HEK293 (cell line): Measurements from ENCODE around the gene FAM193A.
"Not testable (repeated sequence)": the region's sequence is repeated elsewhere in the genome, so short reads cannot be mapped to it uniquely, and the experiment has no call there.

ENCODE experiments used
- CTCF ChIA-PET: fragments of 350-600 bp; formaldehyde crosslinking; extraction: SDS; loops from one replicate; lab custom pipeline; 2021; ENCODE audit warnings: antibody characterized with exemption; lab: Yijun Ruan, JAX
- POLR2A ChIA-PET: fragments of 300-600 bp; formaldehyde crosslinking; extraction: SDS; loops from one replicate; lab custom pipeline; 2020; ENCODE audit warnings: antibody characterized with exemption, inconsistent platforms; lab: Yijun Ruan, JAX
- H3K27ac ChIP-seq: fragments of 200-500 bp; sonication (Bioruptor generic); 2 replicates; pipeline ENCODE4 v1.5.1; 2014; ENCODE audit warnings: low read depth, low read length, control low read depth, inconsistent platforms; ENCODE audit errors: extremely low read depth
- H3K36me3 ChIP-seq, 2 experiments: fragments of 200-500 bp in 1 of 2; sonication (Bioruptor generic) in 1 of 2; 1 replicate in 1 of 2; 2 replicates in 1 of 2; pipeline ENCODE4 v1.5.1; 2014 to 2017; ENCODE audit warnings: inconsistent platforms in 2 of 2, low read length in 2 of 2; ENCODE audit not compliant: control insufficient read depth in 2 of 2, insufficient read depth in 1 of 2
- H3K4me1 ChIP-seq: fragments of 200-500 bp; sonication (Bioruptor generic); 2 replicates; pipeline ENCODE4 v1.5.1; 2014; ENCODE audit warnings: mild to moderate bottlenecking, low read length, inconsistent platforms; ENCODE audit not compliant: control insufficient read depth, insufficient read depth
- H3K4me3 ChIP-seq: 2 replicates; pipeline ENCODE4 v1.5.1; 2011; ENCODE audit warnings: low read depth, mild to moderate bottlenecking, control low read depth, low read length, moderate library complexity
- H3K9me3 ChIP-seq: fragments of 200-500 bp; sonication (Bioruptor generic); 2 replicates; pipeline ENCODE4 v1.5.1; 2014; ENCODE audit warnings: low read depth, low read length, inconsistent platforms; ENCODE audit not compliant: control insufficient read depth, insufficient read depth
- BCL11A ChIP-seq: fragments of 450-650 bp; formaldehyde crosslinking; IDR thresholded peaks from 2 replicates; pipeline ENCODE4 v1.5.1; 2016; ENCODE audit warnings: low read depth, missing biosample characterization, missing genetic modification characterization
- GFI1B ChIP-seq: fragments of 450-650 bp; formaldehyde crosslinking; IDR thresholded peaks from 2 replicates; pipeline ENCODE4 v1.5.1; 2016; ENCODE audit warnings: missing biosample characterization, missing genetic modification characterization
- PATZ1 ChIP-seq: fragments of 450-650 bp; formaldehyde crosslinking; IDR thresholded peaks from 2 replicates; pipeline ENCODE4 v1.5.1; 2016; ENCODE audit warnings: missing biosample characterization, missing genetic modification characterization
- RBAK ChIP-seq: fragments of 450-650 bp; formaldehyde crosslinking; IDR thresholded peaks from 2 replicates; pipeline ENCODE4 v1.5.1; 2016; ENCODE audit warnings: missing biosample characterization, missing genetic modification characterization
- YY1 ChIP-seq: fragments of 450-650 bp; formaldehyde crosslinking; IDR thresholded peaks from 2 replicates; pipeline ENCODE4 v1.5.1; 2018; ENCODE audit warnings: missing biosample characterization, missing genetic modification characterization
- YY2 ChIP-seq: fragments of 450-650 bp; formaldehyde crosslinking; IDR thresholded peaks from 2 replicates; pipeline ENCODE4 v1.5.1; 2016; ENCODE audit warnings: missing biosample characterization, missing genetic modification characterization
- ZBTB21 ChIP-seq: fragments of 450-650 bp; formaldehyde crosslinking; IDR thresholded peaks from 2 replicates; pipeline ENCODE4 v1.5.1; 2017; ENCODE audit warnings: missing biosample characterization, missing genetic modification characterization
- ZBTB7A ChIP-seq: fragments of 450-650 bp; formaldehyde crosslinking; IDR thresholded peaks from 2 replicates; pipeline ENCODE4 v1.5.1; 2016; ENCODE audit warnings: low read depth, missing biosample characterization, missing genetic modification characterization
- ZFP37 ChIP-seq: fragments of 450-650 bp; formaldehyde crosslinking; IDR thresholded peaks from 2 replicates; pipeline ENCODE4 v1.5.1; 2016; ENCODE audit warnings: missing biosample characterization, missing genetic modification characterization
- ZNF121 ChIP-seq: fragments of 450-650 bp; formaldehyde crosslinking; IDR thresholded peaks from 2 replicates; pipeline ENCODE4 v1.5.1; 2016; ENCODE audit warnings: missing biosample characterization, missing genetic modification characterization
- ZNF140 ChIP-seq: fragments of 450-650 bp; formaldehyde crosslinking; IDR thresholded peaks from 2 replicates; pipeline ENCODE4 v1.5.1; 2016; ENCODE audit warnings: missing biosample characterization, missing genetic modification characterization
- ZNF202 ChIP-seq: fragments of 450-650 bp; formaldehyde crosslinking; IDR thresholded peaks from 2 replicates; pipeline ENCODE4 v1.5.1; 2016; ENCODE audit warnings: missing biosample characterization, missing genetic modification characterization, borderline replicate concordance
- ZNF211 ChIP-seq: fragments of 450-650 bp; formaldehyde crosslinking; IDR thresholded peaks from 2 replicates; pipeline ENCODE4 v1.5.1; 2016; ENCODE audit warnings: low read depth, missing biosample characterization, missing genetic modification characterization
- ZNF223 ChIP-seq: fragments of 450-650 bp; formaldehyde crosslinking; IDR thresholded peaks from 2 replicates; pipeline ENCODE4 v1.5.1; 2016; ENCODE audit warnings: missing biosample characterization, missing genetic modification characterization
- ZNF341 ChIP-seq: fragments of 450-650 bp; formaldehyde crosslinking; IDR thresholded peaks from 2 replicates; pipeline ENCODE4; 2016; ENCODE audit warnings: low read depth, missing biosample characterization, missing genetic modification characterization
- ZNF37A ChIP-seq: fragments of 450-650 bp; IDR thresholded peaks from 2 replicates; pipeline ENCODE4 v1.5.1; 2018; ENCODE audit warnings: missing biosample characterization, missing genetic modification characterization
- ZNF394 ChIP-seq: fragments of 450-650 bp; formaldehyde crosslinking; IDR thresholded peaks from 2 replicates; pipeline ENCODE4 v1.5.1; 2016; ENCODE audit warnings: missing biosample characterization, missing genetic modification characterization, mild to moderate bottlenecking, moderate library complexity, borderline replicate concordance
- ZNF398 ChIP-seq: fragments of 450-650 bp; formaldehyde crosslinking; IDR thresholded peaks from 2 replicates; pipeline ENCODE4 v1.5.1; 2017; ENCODE audit warnings: missing biosample characterization, missing genetic modification characterization
- ZNF416 ChIP-seq: fragments of 450-650 bp; formaldehyde crosslinking; IDR thresholded peaks from 2 replicates; pipeline ENCODE4 v1.5.1; 2016; ENCODE audit warnings: missing biosample characterization, missing genetic modification characterization
- ZNF48 ChIP-seq: fragments of 450-650 bp; formaldehyde crosslinking; IDR thresholded peaks from 2 replicates; pipeline ENCODE4 v1.5.1; 2016; ENCODE audit warnings: missing biosample characterization, missing genetic modification characterization
- ZNF510 ChIP-seq: fragments of 450-650 bp; formaldehyde crosslinking; IDR thresholded peaks from 2 replicates; pipeline ENCODE4 v1.5.1; 2018; ENCODE audit warnings: mild to moderate bottlenecking, missing genetic modification characterization, missing biosample characterization; ENCODE audit not compliant: insufficient replicate concordance
- ZNF521 ChIP-seq: fragments of 450-650 bp; formaldehyde crosslinking; IDR thresholded peaks from 2 replicates; pipeline ENCODE4 v1.5.1; 2017; ENCODE audit warnings: missing biosample characterization, mild to moderate bottlenecking, missing genetic modification characterization
- ZNF529 ChIP-seq: fragments of 450-650 bp; formaldehyde crosslinking; IDR thresholded peaks from 2 replicates; pipeline ENCODE4 v1.5.1; 2017; ENCODE audit warnings: missing genetic modification characterization, missing biosample characterization; ENCODE audit not compliant: insufficient replicate concordance
- ZNF623 ChIP-seq: fragments of 450-650 bp; formaldehyde crosslinking; IDR thresholded peaks from 2 replicates; pipeline ENCODE4 v1.5.1; 2016; ENCODE audit warnings: missing biosample characterization, missing genetic modification characterization
- ZNF707 ChIP-seq: fragments of 450-650 bp; formaldehyde crosslinking; IDR thresholded peaks from 2 replicates; pipeline ENCODE4 v1.5.1; 2016; ENCODE audit warnings: missing biosample characterization, missing genetic modification characterization
- ZSCAN23 ChIP-seq: fragments of 450-650 bp; formaldehyde crosslinking; IDR thresholded peaks from 2 replicates; pipeline ENCODE4 v1.5.1; 2016; ENCODE audit warnings: missing biosample characterization, missing genetic modification characterization

FAM193A gene

DNA sequence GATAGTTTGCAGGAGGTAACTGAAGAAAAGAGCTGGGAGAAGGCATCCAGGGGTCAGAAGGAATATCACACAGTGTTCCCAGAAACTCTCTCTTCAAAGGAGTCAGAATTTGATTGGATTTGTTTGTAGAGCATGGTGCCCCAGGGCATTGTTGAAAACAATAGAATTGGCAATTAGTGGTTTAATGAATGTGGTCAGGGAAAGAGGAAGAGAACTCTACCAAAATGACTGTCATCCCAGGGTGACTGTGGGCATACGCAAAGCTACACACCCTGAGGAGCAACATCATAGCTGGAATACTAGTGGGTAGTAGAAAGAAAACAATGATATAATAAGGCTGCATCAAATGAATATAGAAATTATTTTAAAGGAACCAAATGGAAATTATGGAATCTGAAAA lies 198.2 kb downstream of the FAM193A start:
- peaks cover 0 to 39% of the 10 kb centered on the region in 2 experiments; a peak in 2 of 3 replicates for H3K36me3 ChIP-seq
- H3K4me3 ChIP-seq, result no peak overlapping the region
- H3K4me1 ChIP-seq, result no peaks in the 10 kb centered on the region
- no peak overlapping the region for H3K27ac ChIP-seq
- POLR2A ChIA-PET, result interaction anchor here (0.8 kb wide), 1 partner anchor 198 kb away, joined by 3 read pairs; the partner anchor contains the start of gene FAM193A
- no peaks in the 10 kb centered on the region for H3K9me3 ChIP-seq
- no peak for TF ChIP-seq ZNF416 (tag by site-specific recombination)
- TF ChIP-seq ZNF341, result no peak
- TF ChIP-seq ZNF707 (tag by site-specific recombination), result no peak
- TF ChIP-seq ZNF398 (tag by site-specific recombination), result no peak
- no peak for TF ChIP-seq ZBTB21 (tag by site-specific recombination)
- TF ChIP-seq ZNF140 (tag by site-specific recombination), result no peak
- TF ChIP-seq ZBTB7A (tag by site-specific recombination), result no peak
- no peak for TF ChIP-seq RBAK (tag by site-specific recombination)
- TF ChIP-seq ZNF48 (tag by site-specific recombination), result no peak
- no peak for TF ChIP-seq ZNF510 (tag by site-specific recombination)
- no peak for TF ChIP-seq GFI1B
- TF ChIP-seq ZSCAN23 (tag by site-specific recombination), result no peak
- no peak for TF ChIP-seq ZNF121
- TF ChIP-seq ZFP37, result no peak
- TF ChIP-seq, all 188 proteins: peak for 0
- CTCF ChIA-PET, result no interaction called here

DNA sequence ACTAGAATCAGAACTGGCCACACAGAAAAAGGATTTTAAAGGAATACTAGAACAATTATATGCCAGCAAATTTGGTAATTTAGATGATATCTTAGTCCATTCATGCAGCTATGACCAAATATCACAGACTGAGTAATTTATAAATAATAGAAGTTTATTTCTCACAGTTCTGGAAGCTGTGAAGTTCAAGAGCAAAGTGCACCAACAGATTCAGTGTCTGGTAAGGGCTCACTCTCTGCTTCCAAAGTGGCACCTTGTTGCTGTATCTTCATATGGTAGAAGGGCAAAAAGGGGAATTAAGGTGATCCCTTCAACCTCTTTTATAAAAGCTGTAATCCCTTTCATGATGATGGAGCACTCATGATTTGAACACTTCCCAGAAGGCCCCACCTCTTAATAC lies 199.4 kb downstream of the FAM193A start:
- H3K27ac ChIP-seq, result no peak overlapping the region
- peaks cover 0 to 34% of the 10 kb centered on the region in 2 experiments; a peak in 2 of 3 replicates for H3K36me3 ChIP-seq
- H3K4me1 ChIP-seq, result no peaks in the 10 kb centered on the region
- TF ChIP-seq ZNF521 (tag by site-specific recombination), result no peak
- TF ChIP-seq ZNF223, result no peak
- H3K9me3 ChIP-seq, result no peaks in the 10 kb centered on the region
- POLR2A ChIA-PET, result no interaction called here
- CTCF ChIA-PET, result interaction anchor here (0.6 kb wide), 1 partner anchor 28 kb away, joined by 3 read pairs; no protein-coding TSS in a partner anchor
- no peak overlapping the region for H3K4me3 ChIP-seq

- H3K27ac ChIP-seq, H3K9me3 ChIP-seq, H3K4me1 ChIP-seq, CTCF ChIA-PET, H3K4me3 ChIP-seq: not testable (repeated sequence)
- peaks cover 0 to 34% of the 10 kb centered on the region in 2 experiments; a peak in 1 of 3 replicates for H3K36me3 ChIP-seq
- POLR2A ChIA-PET, result interaction anchor here (1.0 kb wide), 1 partner anchor 18 kb away, joined by 3 read pairs; the partner anchor contains the start of gene TNIP2
Observed at GRCh38 chr4:2738296-2738695, 201.8 kb downstream of the FAM193A start.

GRCh38 chr4:2741626-2742025 lies 205.2 kb downstream of the FAM193A start:
- no peaks in the 10 kb centered on the region for H3K9me3 ChIP-seq
- no peaks in the 10 kb centered on the region for H3K4me1 ChIP-seq
- H3K4me3 ChIP-seq, result no peak overlapping the region
- H3K36me3 ChIP-seq, result peaks cover 0 to 55% of the 10 kb centered on the region in 2 experiments; a peak in 1 of 3 replicates
- CTCF ChIA-PET, result interaction anchor here (0.7 to 1.2 kb wide), 2 partner anchors 14 to 365 kb away, joined by 3 read pairs; no protein-coding TSS in a partner anchor
- POLR2A ChIA-PET, result no interaction called here
- H3K27ac ChIP-seq, result no peak overlapping the region
- no peak for TF ChIP-seq BCL11A (tag by site-specific recombination)
- TF ChIP-seq ZNF394, result no peak
- TF ChIP-seq ZNF37A (tag by site-specific recombination), result no peak
- no peak for TF ChIP-seq ZNF202 (tag by site-specific recombination)
- TF ChIP-seq ZNF529 (tag by site-specific recombination), result no peak
- no peak for TF ChIP-seq ZNF211 (tag by site-specific recombination)
- no peak for TF ChIP-seq ZNF623 (tag by site-specific recombination)
- no peak for TF ChIP-seq YY2 (tag by site-specific recombination)
- no peak for TF ChIP-seq YY1 (tag by site-specific recombination)
- no peak for TF ChIP-seq PATZ1 (tag by site-specific recombination)
